K562 (cell line): Measurements from ENCODE around the gene LHPP. TPM values are rescaled to one million over a fixed set of nuclear protein-coding genes. Genes with fewer than 3 reads are reported as not detected.

Experiments
- ATAC-seq: fragments of 200-7000 bp; cut with Tn5 transposase; 3 replicates; pipeline ENCODE4 v1.9.1; 2020; ENCODE audit warnings: moderate library complexity
- BruUV-seq: library from RNA; stranded (reverse); fragments of 400-500 nt; replicated peaks from 2 replicates; lab custom pipeline; 2021; lab: Mats Ljungman, UMichigan
- CTCF ChIA-PET: fragments of 300-600 bp; formaldehyde crosslinking; extraction: SDS; loops from one replicate; lab custom pipeline; 2021; ENCODE audit warnings: low intra/inter-chr PET ratio; lab: Yijun Ruan, JAX
- POLR2A ChIA-PET: fragments of 300-600, 350-650 bp; sonication (Branson Sonifier 250); formaldehyde crosslinking; extraction: SDS; loops from one replicate; lab custom pipeline; 2021; ENCODE audit warnings: antibody characterized with exemption, inconsistent platforms; lab: Yijun Ruan, JAX
- DNase-seq, 4 experiments: peaks; one replicate each; pipeline versions ENCODE4 v3.0.0 to v3.0.0-alpha.2; 2011 to 2018; ENCODE audit warnings: low spot score in 3 of 4, mixed read lengths in 3 of 4; ENCODE audit errors: extremely low read depth in 1 of 4
- FAIRE-seq: peaks from 2 replicates; lab custom pipeline; 2011; peaks lifted over from hg19 to GRCh38; lab: Jason Lieb, UNC
- H2AFZ ChIP-seq: 2 replicates; pipeline ENCODE4 v1.6.0; 2011; ENCODE audit warnings: low read depth, low read length, control low read depth, inconsistent platforms
- H3K27ac ChIP-seq: fragments of 200-600 bp; 3 replicates; pipeline ENCODE4 v1.8.0; 2011; ENCODE audit warnings: low read depth, mild to moderate bottlenecking, control low read depth, inconsistent platforms, low read length, moderate library complexity, mixed read lengths; ENCODE audit errors: extremely low read depth
- H3K27me3 ChIP-seq, 2 experiments: fragments of 300-600 bp in 1 of 2; 2 replicates in 1 of 2; 3 replicates in 1 of 2; pipeline versions ENCODE4 v1.6.0 to v1.8.0; 2011; ENCODE audit warnings: inconsistent platforms in 2 of 2, low read length in 2 of 2, mild to moderate bottlenecking in 1 of 2, mixed read lengths in 1 of 2, moderate library complexity in 1 of 2; ENCODE audit not compliant: control insufficient read depth in 2 of 2, insufficient read depth in 2 of 2
- H3K36me3 ChIP-seq: fragments of 300-600 bp; 3 replicates; pipeline ENCODE4 v1.8.0; 2011; ENCODE audit warnings: mild to moderate bottlenecking, low read length, inconsistent platforms; ENCODE audit not compliant: control insufficient read depth, insufficient read depth
- H3K4me1 ChIP-seq, 2 experiments: fragments of 200-600 bp in 1 of 2; replicated peaks in 1 of 2; 2 replicates in 1 of 2; 3 replicates in 1 of 2; pipeline versions ENCODE4 v1.5.1 to v1.8.0; 2011; ENCODE audit warnings: inconsistent platforms in 2 of 2, low read length in 2 of 2, mild to moderate bottlenecking in 1 of 2, mixed read lengths in 1 of 2, moderate library complexity in 1 of 2; ENCODE audit not compliant: control insufficient read depth in 2 of 2, insufficient read depth in 2 of 2
- H3K4me2 ChIP-seq: 2 replicates; pipeline ENCODE4 v1.6.1; 2011; ENCODE audit warnings: low read length, control low read depth, inconsistent platforms, mixed read lengths; ENCODE audit not compliant: insufficient read depth
- H3K4me3 ChIP-seq: fragments of 200-600 bp; sonication (generic), shearing (Covaris generic); 2 replicates; pipeline ENCODE4 v1.5.1; 2016; ENCODE audit warnings: control low read depth, inconsistent platforms
- H3K79me2 ChIP-seq: fragments of 200-600 bp; 3 replicates; pipeline ENCODE4 v1.8.0; 2011; ENCODE audit warnings: low read length, inconsistent platforms; ENCODE audit not compliant: control insufficient read depth, insufficient read depth
- H3K9ac ChIP-seq, 2 experiments: 2 replicates each; pipeline versions ENCODE4 v1.6.0 to v1.6.1; 2011; ENCODE audit warnings: low read depth in 2 of 2, low read length in 2 of 2, control low read depth in 1 of 2, inconsistent platforms in 1 of 2, mild to moderate bottlenecking in 1 of 2, mixed read lengths in 1 of 2; ENCODE audit not compliant: insufficient read depth in 1 of 2
- H3K9me1 ChIP-seq: one replicate; pipeline ENCODE4 v1.6.0; 2011; ENCODE audit warnings: inconsistent platforms, mild to moderate bottlenecking, low read length, moderate library complexity; ENCODE audit not compliant: control insufficient read depth, insufficient read depth
- H3K9me3 ChIP-seq: replicated peaks from 2 replicates; pipeline ENCODE4 v1.5.1; 2011; ENCODE audit warnings: low read depth, low read length, inconsistent platforms; ENCODE audit not compliant: control insufficient read depth, insufficient read depth
- H4K20me1 ChIP-seq: replicated peaks from 2 replicates; pipeline ENCODE4 v1.6.1; 2011; ENCODE audit warnings: low read length, inconsistent platforms, mixed read lengths; ENCODE audit not compliant: control insufficient read depth, insufficient read depth
- ATF2 ChIP-seq: sonication (generic); formaldehyde crosslinking; IDR thresholded peaks from 2 replicates; pipeline ENCODE4 v1.8.1; 2022; ENCODE audit warnings: missing genetic modification reagents
- ELF1 ChIP-seq: fragments of 200-800 bp; sonication (Bioruptor generic); IDR thresholded peaks from 2 replicates; pipeline ENCODE4 v1.6.1; 2016; ENCODE audit warnings: missing genetic modification characterization, missing compliant biosample characterization
- HDAC1 ChIP-seq, 2 experiments: fragments of 450-650 bp; IDR thresholded peaks; 2 replicates each; pipeline ENCODE4 v1.6.1; 2016 to 2017; ENCODE audit warnings: inconsistent platforms in 1 of 2, mild to moderate bottlenecking in 1 of 2, moderate library complexity in 1 of 2
- JUNB ChIP-seq: fragments of 450-650 bp; formaldehyde crosslinking; conservative IDR thresholded peaks from 2 replicates; pipeline ENCODE4 v1.4.0; 2020; ENCODE audit warnings: mild to moderate bottlenecking
- NFIC ChIP-seq: fragments of 450-650 bp; IDR thresholded peaks from 2 replicates; pipeline ENCODE4 v1.6.1; 2017; ENCODE audit warnings: mild to moderate bottlenecking, inconsistent platforms
- RAD51 ChIP-seq: fragments of 450-650 bp; IDR thresholded peaks from 2 replicates; pipeline ENCODE4 v1.7.1; 2016; ENCODE audit warnings: low read depth, mild to moderate bottlenecking, borderline replicate concordance
- SIX5 ChIP-seq, 2 experiments: IDR thresholded peaks; 2 replicates each; pipeline ENCODE4 v1.6.1; 2011; ENCODE audit warnings: low read length in 2 of 2, borderline replicate concordance in 1 of 2, low read depth in 1 of 2, mild to moderate bottlenecking in 1 of 2, moderate library complexity in 1 of 2; ENCODE audit not compliant: insufficient read depth in 1 of 2
- TAL1 ChIP-seq: fragments of 450-650 bp; IDR thresholded peaks from 2 replicates; pipeline ENCODE4 v1.6.1; 2016; ENCODE audit warnings: mild to moderate bottlenecking
- TCF3 ChIP-seq: sonication (generic); formaldehyde crosslinking; IDR thresholded peaks from 2 replicates; pipeline ENCODE4 v1.4.0; 2020; ENCODE audit warnings: mild to moderate bottlenecking, missing genetic modification reagents
- TCFL5 ChIP-seq: fragments of 250-450 bp; sonication (Bioruptor Pico); conservative IDR thresholded peaks from 2 replicates; pipeline ENCODE4 v1.6.1; 2021; ENCODE audit warnings: mild to moderate bottlenecking, moderate library complexity, matching md5 sums
- ZNF146 ChIP-seq: IDR thresholded peaks from one replicate; pipeline ENCODE4 v1.6.1; 2018; ENCODE audit warnings: missing compliant biosample characterization; ENCODE audit not compliant: unreplicated experiment
- ZNF316 ChIP-seq: fragments of 450-650 bp; IDR thresholded peaks from 2 replicates; pipeline ENCODE4 v1.6.1; 2016
- ZNF561 ChIP-seq: fragments of 450-650 bp; formaldehyde crosslinking; conservative IDR thresholded peaks from 2 replicates; pipeline ENCODE4 v1.4.0; 2020; ENCODE audit warnings: mild to moderate bottlenecking, moderate library complexity
- ZNF79 ChIP-seq: fragments of 250-450 bp; sonication (Bioruptor Pico); IDR thresholded peaks from 2 replicates; pipeline ENCODE4 v1.4.0; 2020; ENCODE audit warnings: low read depth, mild to moderate bottlenecking, moderate library complexity
- WGBS: fragments of 100-300 bp; shearing (Covaris generic); methylation state at CpG from one replicate; pipeline ENCODE4 v1.1.6; 2016; ENCODE audit warnings: low coverage, mixed read lengths; ENCODE audit not compliant: insufficient coverage; ENCODE audit errors: missing lambda C conversion rate; 5-methylcytosine and 5-hydroxymethylcytosine counted together
- in situ Hi-C: fragments of 300-500 bp; cut with MboI; formaldehyde crosslinking; loops from 4 replicates; pipeline ENCODE4 v1.15.0; 2018; ENCODE audit warnings: inconsistent platforms, mixed read lengths
- intact Hi-C: fragments of 100-400 bp; cut with micrococcal nuclease; formaldehyde crosslinking; loops from 2 replicates; pipeline ENCODE4 v1.14.2; 2022
- polyA plus RNA-seq, 8 experiments: library from polyadenylated mRNA; depleted of rRNA in 4 of 8; stranded (reverse) in 5 of 8; unstranded in 3 of 8; fragments of >200 nt; fragmentation: Nextera tagmentation in 2 of 8; fragmentation: Illumina TruSeq in 1 of 8; extraction: Ambion mirVana in 2 of 8; extraction: Trizol in 1 of 8; gene quantifications; 2 replicates each; pipeline versions ENCODE4 v1.2.1 to v1.2.3, GENCODE V29; 2011 to 2014; ENCODE audit warnings: inconsistent platforms in 1 of 8, missing spikeins in 1 of 8
- total RNA-seq, 7 experiments: library from RNA; depleted of rRNA in 6 of 7; stranded (reverse); fragments of >200 nt in 6 of 7; fragmentation: Illumina TruSeq in 2 of 7; extraction: Trizol in 2 of 7; gene quantifications; 2 replicates each; pipeline versions ENCODE4 v1.2.1 to v1.2.3, GENCODE V29; 2011 to 2021; ENCODE audit warnings: low replicate concordance in 1 of 7
- TF ChIP-seq, protein P1 (sequence below): fragments of 450-650 bp; conservative IDR thresholded peaks from 2 replicates; pipeline ENCODE4 v1.6.1; 2016; ENCODE audit warnings: missing genetic modification characterization, low read depth, mild to moderate bottlenecking, control low read depth, missing compliant biosample characterization
- TF ChIP-seq, protein P2 (sequence below): sonication (generic); formaldehyde crosslinking; IDR thresholded peaks from 2 replicates; pipeline ENCODE4 v1.8.0; 2023; ENCODE audit warnings: mild to moderate bottlenecking, missing genetic modification reagents

Gene LHPP
- total and polyA plus RNA-seq, 9 of the 15 experiments (the other 6 are each of a cell fraction or from before 2014, with no cell fraction given) = 0.34 to 7.4 (median 3.0) TPM

GRCh38 chr10:124420254-124420653 lies 41.4 kb upstream of the LHPP start:
- 0% methylated on average over 1 of the region's 1 CpG for whole genome bisulfite sequencing
- POLR2A ChIA-PET = interaction anchor here (0.6 to 0.9 kb wide), 5 partner anchors 10 to 134 kb away, joined by 3 to 4 read pairs (median 3); partner anchors contain the start of gene LHPP
- no peaks in the 10 kb centered on the region for H3K27me3 ChIP-seq
- H3K9me3 ChIP-seq = no peaks in the 10 kb centered on the region
- ATAC-seq (peak; percentile 30), FAIRE-seq (peak; percentile 97), DNase-seq (peak; percentile 23 to 86 (median 48))
- peak overlapping the region; percentile 72 for H3K27ac ChIP-seq
- H3K79me2 ChIP-seq = peaks cover 35% of the 10 kb centered on the region
- H3K4me2 ChIP-seq = peak overlapping the region; percentile 74
- no TSS peak for BruUV-seq
- H2AFZ ChIP-seq = 0 out of 2 replicates have a peak overlapping the region, but pooled peaks have one; percentile 25
- peaks cover 5% of the 10 kb centered on the region; the same call in 1 of the 3 replicates for H3K36me3 ChIP-seq
- CTCF ChIA-PET = no interaction called here
- peak overlapping the region in 1 of 2 experiments; percentile 48; a peak in 1 of 4 replicates for H3K9ac ChIP-seq
- H3K4me3 ChIP-seq = no peak overlapping the region
- H4K20me1 ChIP-seq = peaks cover 14% of the 10 kb centered on the region; the same call in 1 of the 2 replicates
- in situ Hi-C loops (no loop called here), intact Hi-C loops (loop anchor here (2.0 to 5.0 kb wide), 2 partner anchors 37 to 67 kb away; no protein-coding TSS in a partner anchor)
- H3K4me1 ChIP-seq = peaks cover 42 to 48% of the 10 kb centered on the region in 2 experiments
- no peaks in the 10 kb centered on the region for H3K9me1 ChIP-seq
- TF ChIP-seq NFIC (peak; percentile 95), ZNF316 (peak; percentile 91), HDAC1 (IDR thresholded peaks at IDR 0.05) (peak in 1 of 2 experiments; percentile 18; a peak in 1 of 4 replicates), ELF1 (no peak), TCF3 (CRISPR knock-in tag) (peak; percentile 46), TCFL5 (CRISPR knock-in tag) (no peak), ZNF561 (CRISPR knock-in tag) (no peak), TAL1 (peak; percentile 56; the same call in 1 of the 2 replicates), ATF2 (no peak), RAD51 (no peak), ZNF79 (CRISPR knock-in tag) (no peak), JUNB (no peak), ZNF146 (no peak), SIX5 (IDR thresholded peaks at IDR 0.05; ENCODE audit: borderline replicate concordance in 1 of 2, insufficient read depth in 1 of 2, low read depth in 1 of 2, low read length in 2 of 2) (no peak)
- TF ChIP-seq, protein P1, sequence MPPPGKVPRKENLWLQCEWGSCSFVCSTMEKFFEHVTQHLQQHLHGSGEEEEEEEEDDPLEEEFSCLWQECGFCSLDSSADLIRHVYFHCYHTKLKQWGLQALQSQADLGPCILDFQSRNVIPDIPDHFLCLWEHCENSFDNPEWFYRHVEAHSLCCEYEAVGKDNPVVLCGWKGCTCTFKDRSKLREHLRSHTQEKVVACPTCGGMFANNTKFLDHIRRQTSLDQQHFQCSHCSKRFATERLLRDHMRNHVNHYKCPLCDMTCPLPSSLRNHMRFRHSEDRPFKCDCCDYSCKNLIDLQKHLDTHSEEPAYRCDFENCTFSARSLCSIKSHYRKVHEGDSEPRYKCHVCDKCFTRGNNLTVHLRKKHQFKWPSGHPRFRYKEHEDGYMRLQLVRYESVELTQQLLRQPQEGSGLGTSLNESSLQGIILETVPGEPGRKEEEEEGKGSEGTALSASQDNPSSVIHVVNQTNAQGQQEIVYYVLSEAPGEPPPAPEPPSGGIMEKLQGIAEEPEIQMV (tag) = no peak
- TF ChIP-seq, protein P2, sequence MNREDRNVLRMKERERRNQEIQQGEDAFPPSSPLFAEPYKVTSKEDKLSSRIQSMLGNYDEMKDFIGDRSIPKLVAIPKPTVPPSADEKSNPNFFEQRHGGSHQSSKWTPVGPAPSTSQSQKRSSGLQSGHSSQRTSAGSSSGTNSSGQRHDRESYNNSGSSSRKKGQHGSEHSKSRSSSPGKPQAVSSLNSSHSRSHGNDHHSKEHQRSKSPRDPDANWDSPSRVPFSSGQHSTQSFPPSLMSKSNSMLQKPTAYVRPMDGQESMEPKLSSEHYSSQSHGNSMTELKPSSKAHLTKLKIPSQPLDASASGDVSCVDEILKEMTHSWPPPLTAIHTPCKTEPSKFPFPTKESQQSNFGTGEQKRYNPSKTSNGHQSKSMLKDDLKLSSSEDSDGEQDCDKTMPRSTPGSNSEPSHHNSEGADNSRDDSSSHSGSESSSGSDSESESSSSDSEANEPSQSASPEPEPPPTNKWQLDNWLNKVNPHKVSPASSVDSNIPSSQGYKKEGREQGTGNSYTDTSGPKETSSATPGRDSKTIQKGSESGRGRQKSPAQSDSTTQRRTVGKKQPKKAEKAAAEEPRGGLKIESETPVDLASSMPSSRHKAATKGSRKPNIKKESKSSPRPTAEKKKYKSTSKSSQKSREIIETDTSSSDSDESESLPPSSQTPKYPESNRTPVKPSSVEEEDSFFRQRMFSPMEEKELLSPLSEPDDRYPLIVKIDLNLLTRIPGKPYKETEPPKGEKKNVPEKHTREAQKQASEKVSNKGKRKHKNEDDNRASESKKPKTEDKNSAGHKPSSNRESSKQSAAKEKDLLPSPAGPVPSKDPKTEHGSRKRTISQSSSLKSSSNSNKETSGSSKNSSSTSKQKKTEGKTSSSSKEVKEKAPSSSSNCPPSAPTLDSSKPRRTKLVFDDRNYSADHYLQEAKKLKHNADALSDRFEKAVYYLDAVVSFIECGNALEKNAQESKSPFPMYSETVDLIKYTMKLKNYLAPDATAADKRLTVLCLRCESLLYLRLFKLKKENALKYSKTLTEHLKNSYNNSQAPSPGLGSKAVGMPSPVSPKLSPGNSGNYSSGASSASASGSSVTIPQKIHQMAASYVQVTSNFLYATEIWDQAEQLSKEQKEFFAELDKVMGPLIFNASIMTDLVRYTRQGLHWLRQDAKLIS (CRISPR knock-in tag) = no peak
